B cell (primary cell): ENCODE results near the gene NEAT1. TPM values are rescaled to one million over a fixed set of nuclear protein-coding genes. Genes with fewer than 3 reads are reported as not detected.

Experiments
- ATAC-seq: fragments of 200-7000 bp; cut with Tn5 transposase; one replicate; pipeline ENCODE4 v1.10.0; 2021; ENCODE audit warnings: low read depth, mild to moderate bottlenecking, moderate number of reproducible peaks, moderate library complexity
- CTCF ChIA-PET: fragments of 350-600 bp; sonication (Branson Sonifier 250); formaldehyde crosslinking; loops from one replicate; lab custom pipeline; 2021; ENCODE audit warnings: antibody characterized with exemption, inconsistent platforms; lab: Charles Lee
- POLR2A ChIA-PET: fragments of 350-600 bp; sonication (Branson Sonifier 250); formaldehyde crosslinking; loops from one replicate; lab custom pipeline; 2021; ENCODE audit warnings: antibody characterized with exemption; lab: Charles Lee
- DNase-seq: peaks from one replicate; pipeline ENCODE4 v3.0.0; 2013
- H2AFZ ChIP-seq: 2 replicates; pipeline ENCODE4 v1.6.1; 2012; ENCODE audit warnings: mild to moderate bottlenecking, low read depth, low read length; ENCODE audit not compliant: insufficient read depth, poor library complexity, severe bottlenecking
- H3K27ac ChIP-seq, 2 donors: 1 replicate in 1 of 2; 2 replicates in 1 of 2; pipeline ENCODE4 v1.5.1; 2012 to 2013; ENCODE audit warnings: low read length in 2 of 2, mild to moderate bottlenecking in 2 of 2, moderate library complexity in 1 of 2
- H3K27me3 ChIP-seq, 4 experiments: fragments of 200-600 bp in 1 of 4; sonication (generic) in 1 of 4; replicated peaks in 1 of 4; 1 replicate in 2 of 4; 2 replicates in 2 of 4; pipeline versions ENCODE4 v1.6.1 to v1.7.0; 2013 to 2016; ENCODE audit warnings: low read length in 3 of 4, mild to moderate bottlenecking in 2 of 4, mixed read lengths in 1 of 4, moderate library complexity in 1 of 4; ENCODE audit not compliant: insufficient read depth in 4 of 4, control insufficient read depth in 3 of 4; ENCODE audit errors: control extremely low read depth in 1 of 4
- H3K36me3 ChIP-seq, 2 experiments: replicated peaks in 1 of 2; 1 replicate in 1 of 2; 2 replicates in 1 of 2; pipeline versions ENCODE4 v1.6.1 to v1.7.1; 2013; ENCODE audit warnings: low read length in 1 of 2; ENCODE audit not compliant: insufficient read depth in 2 of 2, control insufficient read depth in 1 of 2; ENCODE audit errors: control extremely low read depth in 1 of 2, extremely low read depth in 1 of 2
- H3K4me1 ChIP-seq, 2 donors: fragments of 200-600 bp in 1 of 2; sonication (generic) in 1 of 2; 1 replicate in 1 of 2; 2 replicates in 1 of 2; pipeline versions ENCODE4 v1.5.1 to v1.6.1; 2013 to 2017; ENCODE audit warnings: low read length in 2 of 2; ENCODE audit not compliant: control insufficient read depth in 2 of 2, insufficient read depth in 2 of 2
- H3K4me2 ChIP-seq: replicated peaks from 2 replicates; pipeline ENCODE3; 2012; ENCODE audit warnings: mild to moderate bottlenecking, low read depth, low read length; ENCODE audit not compliant: poor library complexity, severe bottlenecking
- H3K4me3 ChIP-seq, 5 experiments: fragments of 200-600 bp in 1 of 5; sonication (generic) in 1 of 5; 1 replicate in 3 of 5; 2 replicates in 2 of 5; pipeline versions ENCODE4 v1.5.1 to v1.7.0; 2011 to 2016; ENCODE audit warnings: low read length in 4 of 5, mild to moderate bottlenecking in 4 of 5, low read depth in 2 of 5, control low read depth in 1 of 5, moderate library complexity in 1 of 5; ENCODE audit not compliant: insufficient read depth in 1 of 5; ENCODE audit errors: control extremely low read depth in 1 of 5, extremely low read depth in 1 of 5
- H3K79me2 ChIP-seq: fragments of 200-600 bp; sonication (generic); one replicate; pipeline ENCODE4 v1.6.0; 2016; ENCODE audit warnings: low read length; ENCODE audit not compliant: control insufficient read depth, insufficient read depth
- H3K9ac ChIP-seq: fragments of 200-600 bp; sonication (generic); 2 replicates; pipeline ENCODE4 v1.6.1; 2017; ENCODE audit warnings: mild to moderate bottlenecking, low read length, moderate library complexity
- H3K9me3 ChIP-seq, 3 donors: one replicate each; pipeline versions ENCODE4 v1.6.1 to v1.7.1; 2013; ENCODE audit warnings: low read length in 2 of 3; ENCODE audit not compliant: control insufficient read depth in 2 of 3, insufficient read depth in 1 of 3; ENCODE audit errors: control extremely low read depth in 1 of 3
- H4K20me1 ChIP-seq: 2 replicates; pipeline ENCODE4 v1.6.0; 2012; ENCODE audit warnings: mild to moderate bottlenecking, low read length; ENCODE audit not compliant: insufficient read depth, control insufficient read depth, poor library complexity, severe bottlenecking
- H3K27ac Mint-ChIP-seq: one replicate; pipeline ENCODE4 v1.8.0; 2021; ENCODE audit warnings: mixed read lengths
- H3K27me3 Mint-ChIP-seq: one replicate; pipeline ENCODE4 v1.8.0; 2021; ENCODE audit warnings: mixed read lengths
- H3K4me1 Mint-ChIP-seq: one replicate; pipeline ENCODE4 v1.8.0; 2021; ENCODE audit warnings: mixed read lengths
- H3K4me3 Mint-ChIP-seq: one replicate; pipeline ENCODE4 v1.8.0; 2021; ENCODE audit warnings: mixed read lengths
- H3K9me3 Mint-ChIP-seq: one replicate; pipeline ENCODE4 v1.8.0; 2022; ENCODE audit warnings: mixed read lengths; ENCODE audit not compliant: insufficient read depth
- CTCF ChIP-seq: fragments of 200-600 bp; IDR thresholded peaks from one replicate; pipeline ENCODE4 v1.8.0; 2022; ENCODE audit warnings: antibody characterized with exemption, mild to moderate bottlenecking
- EZH2 ChIP-seq: IDR thresholded peaks from 2 replicates; pipeline ENCODE4 v1.6.1; 2012; ENCODE audit warnings: borderline replicate concordance, low read depth, mild to moderate bottlenecking, moderate library complexity, low read length; ENCODE audit not compliant: insufficient read depth, poor library complexity, severe bottlenecking
- WGBS: methylation state at CpG from one replicate; pipeline ENCODE4 v1.1.5; 2013; ENCODE audit warnings: missing lambda C conversion rate; ENCODE audit not compliant: insufficient coverage; 5-methylcytosine and 5-hydroxymethylcytosine counted together
- intact Hi-C: fragments of 100-400 bp; cut with micrococcal nuclease; formaldehyde crosslinking; loops from one replicate; pipeline ENCODE4 v1.10.0; 2022
- polyA plus RNA-seq: library from polyadenylated mRNA; depleted of rRNA; stranded (reverse); fragments of >200 nt; gene quantifications from 2 replicates; pipeline ENCODE4 v1.2.3, GENCODE V29; 2012
- total RNA-seq, 2 donors: library from RNA; stranded (reverse); fragments of 120-200 nt in 1 of 2; gene quantifications; 1 replicate in 1 of 2; 2 replicates in 1 of 2; pipeline versions ENCODE4 v1.2.3 to v1.2.4, GENCODE V29; 2013 to 2022

The NEAT1 gene
- total and polyA plus RNA-seq, 2 donors (not counting 1 experiment from before 2014, with no cell fraction given), result 66.7 to 1,642 TPM

GRCh38 chr11:65393513-65394079 lies 29.0 kb upstream of the NEAT1 start:
- POLR2A ChIA-PET, result interaction anchor here (1.2 kb wide), 1 partner anchor 10 kb away, joined by 3 read pairs; no protein-coding TSS in a partner anchor

More at GRCh38 chr11:65393513-65394079, 29.0 kb upstream of the NEAT1 start:
- H4K20me1 ChIP-seq, result peaks cover 45% of the 10 kb centered on the region
- CTCF ChIA-PET, result no interaction called here
- no peak overlapping the region for H3K4me3 ChIP-seq
- intact Hi-C loops, result no loop called here
- Mint-ChIP-seq H3K27ac (no peak overlapping the region), H3K4me1 (peaks cover 35% of the 10 kb centered on the region), H3K4me3 (no peak overlapping the region), H3K9me3 (no peaks in the 10 kb centered on the region), H3K27me3 (no peaks in the 10 kb centered on the region)
- no peak for DNase-seq
- H3K4me2 ChIP-seq, result no peak overlapping the region
- H3K9ac ChIP-seq, result no peak overlapping the region
- peaks cover 0 to 76% of the 10 kb centered on the region in 2 experiments for H3K36me3 ChIP-seq
- peaks cover 24 to 34% of the 10 kb centered on the region in 2 donors for H3K4me1 ChIP-seq
- H2AFZ ChIP-seq, result no peak overlapping the region
- no peak for ATAC-seq
- no peak overlapping the region for H3K27ac ChIP-seq
- TF ChIP-seq EZH2 (no peak), CTCF (no peak)
- H3K79me2 ChIP-seq, result peaks cover 59% of the 10 kb centered on the region
- no peaks in the 10 kb centered on the region for H3K27me3 ChIP-seq
- no peaks in the 10 kb centered on the region for H3K9me3 ChIP-seq
- whole genome bisulfite sequencing, result 95% methylated on average over 16 of the region's 17 CpGs
